ENCODE results near the gene DNAJC16. TPM values are rescaled to one million over a fixed set of nuclear protein-coding genes. Genes with fewer than 3 reads are reported as not detected.

The DNAJC16 gene
- total RNA-seq, 1 experiment from 2014 or later, result 9.2 TPM

GRCh38 chr1:15543589-15544568 is 17.2 kb downstream of the DNAJC16 start:
- CTCF ChIA-PET, result no interaction called here

GRCh38 chr1:15546641-15547040 is 20.0 kb downstream of the DNAJC16 start:
- intact Hi-C loops (cut with micrococcal nuclease), result no loop called here
- CTCF ChIA-PET, result no interaction called here
- Histone ChIP-seq H2AFZ (ENCODE audit: low read length) (no peak overlapping the region), H3K9me3 (ENCODE audit: low read length) (no peaks in the 10 kb centered on the region), H3K4me2 (ENCODE audit: low read length) (no peak overlapping the region), H3K36me3 (ENCODE audit: low read depth, low read length) (peaks cover 23% of the 10 kb centered on the region; the same call in 1 of the 2 replicates), H3K79me2 (ENCODE audit: low read length) (no peaks in the 10 kb centered on the region), H3F3A (ENCODE audit: low read length, unreplicated experiment) (no peaks in the 10 kb centered on the region), H3K9ac (ENCODE audit: low read length) (no peak overlapping the region), H3K27me3 (ENCODE audit: low read length) (no peaks in the 10 kb centered on the region), H4K20me1 (ENCODE audit: low read length) (no peaks in the 10 kb centered on the region), H3K9me2 (replicated peaks; ENCODE audit: low read length) (no peaks in the 10 kb centered on the region), H3K27ac (ENCODE audit: low read length) (no peak overlapping the region), H3K4me3 (ENCODE audit: low read length) (no peak overlapping the region), H3K4me1 (ENCODE audit: insufficient read depth, low read length) (no peaks in the 10 kb centered on the region)
- BruUV-seq (replicated peaks), result no TSS peak
- POLR2A ChIA-PET (ENCODE audit: unreplicated experiment), result no interaction called here
- ATAC-seq (no peak), DNase-seq (no peak)
- no peak for TF ChIP-seq EZH2 (IDR thresholded peaks at IDR 0.05; ENCODE audit: low read length, unreplicated experiment)
- no peak for TF ChIP-seq CTCF (conservative IDR thresholded peaks at IDR 0.05; ENCODE audit: low read depth, low read length)
- TF ChIP-seq EZH2phosphoT487 (IDR thresholded peaks at IDR 0.05; ENCODE audit: borderline replicate concordance, low read length), result no peak

More at GRCh38 chr1:15543589-15544568, 17.2 kb downstream of the DNAJC16 start:
- intact Hi-C loops (cut with micrococcal nuclease), result no loop called here
- Histone ChIP-seq H3K79me2 (ENCODE audit: low read length) (no peaks in the 10 kb centered on the region), H3K9me3 (ENCODE audit: low read length) (no peaks in the 10 kb centered on the region), H3K27ac (ENCODE audit: low read length) (no peak overlapping the region), H3K4me2 (ENCODE audit: low read length) (no peak overlapping the region), H3K9me2 (replicated peaks; ENCODE audit: low read length) (no peaks in the 10 kb centered on the region), H3K27me3 (ENCODE audit: low read length) (no peaks in the 10 kb centered on the region), H4K20me1 (ENCODE audit: low read length) (no peaks in the 10 kb centered on the region), H3K4me3 (ENCODE audit: low read length) (no peak overlapping the region), H3F3A (ENCODE audit: low read length, unreplicated experiment) (no peaks in the 10 kb centered on the region), H3K9ac (ENCODE audit: low read length) (no peak overlapping the region), H2AFZ (ENCODE audit: low read length) (no peak overlapping the region), H3K4me1 (ENCODE audit: insufficient read depth, low read length) (no peaks in the 10 kb centered on the region), H3K36me3 (ENCODE audit: low read depth, low read length) (peaks cover 27% of the 10 kb centered on the region; the same call in 1 of the 2 replicates)
- ATAC-seq, result no peak
- no peak for DNase-seq
- POLR2A ChIA-PET (ENCODE audit: unreplicated experiment), result interaction anchor here (0.6 kb wide), 1 partner anchor 17 kb away, joined by 3 read pairs; no protein-coding TSS in a partner anchor
- TF ChIP-seq EZH2 (IDR thresholded peaks at IDR 0.05; ENCODE audit: low read length, unreplicated experiment), result no peak
- no peak for TF ChIP-seq CTCF (conservative IDR thresholded peaks at IDR 0.05; ENCODE audit: low read depth, low read length)
- TF ChIP-seq EZH2phosphoT487 (IDR thresholded peaks at IDR 0.05; ENCODE audit: borderline replicate concordance, low read length), result no peak
- no TSS peak for BruUV-seq (replicated peaks)

GRCh38 chr1:15550573-15550972 is 23.9 kb downstream of the DNAJC16 start:
- ChIA-PET CTCF (no interaction called here), POLR2A (ENCODE audit: unreplicated experiment) (no interaction called here)
- Histone ChIP-seq H3K9me3 (ENCODE audit: low read length) (no peaks in the 10 kb centered on the region), H3K27me3 (ENCODE audit: low read length) (no peaks in the 10 kb centered on the region), H3K4me2 (ENCODE audit: low read length) (no peak overlapping the region), H2AFZ (ENCODE audit: low read length) (no peak overlapping the region), H3F3A (ENCODE audit: low read length, unreplicated experiment) (no peaks in the 10 kb centered on the region), H3K79me2 (ENCODE audit: low read length) (no peaks in the 10 kb centered on the region), H3K36me3 (ENCODE audit: low read depth, low read length) (peaks cover 9% of the 10 kb centered on the region; the same call in 1 of the 2 replicates), H4K20me1 (ENCODE audit: low read length) (no peaks in the 10 kb centered on the region), H3K4me3 (ENCODE audit: low read length) (no peak overlapping the region), H3K9me2 (replicated peaks; ENCODE audit: low read length) (no peaks in the 10 kb centered on the region), H3K4me1 (ENCODE audit: insufficient read depth, low read length) (no peaks in the 10 kb centered on the region), H3K27ac (ENCODE audit: low read length) (no peak overlapping the region), H3K9ac (ENCODE audit: low read length) (no peak overlapping the region)
- TF ChIP-seq EZH2phosphoT487 (IDR thresholded peaks at IDR 0.05; ENCODE audit: borderline replicate concordance, low read length) (no peak), EZH2 (IDR thresholded peaks at IDR 0.05; ENCODE audit: low read length, unreplicated experiment) (no peak), CTCF (conservative IDR thresholded peaks at IDR 0.05; ENCODE audit: low read depth, low read length) (no peak)
- no TSS peak for BruUV-seq (replicated peaks)
- DNase-seq (no peak), ATAC-seq (no peak)
- intact Hi-C loops (cut with micrococcal nuclease), result no loop called here

Measured in PC-3 (cell line).